Measurements from ENCODE around the gene CCNT2.

CCNT2 gene

GRCh38 chr2:134982603-134983002 lies 64.0 kb downstream of the CCNT2 start:
- TF ChIP-seq CSDC2 (CRISPR knock-in tag; IDR thresholded peaks at IDR 0.05) (no peak), ZC3H10 (CRISPR knock-in tag; IDR thresholded peaks at IDR 0.05) (no peak), ZNF8 (CRISPR knock-in tag; IDR thresholded peaks at IDR 0.05) (no peak), ISL1 (CRISPR knock-in tag; IDR thresholded peaks at IDR 0.05) (no peak), POU6F1 (CRISPR knock-in tag; IDR thresholded peaks at IDR 0.05; ENCODE audit: borderline replicate concordance, low read depth) (no peak), OSR1 (CRISPR knock-in tag; IDR thresholded peaks at IDR 0.05) (no peak), TCF4 (CRISPR knock-in tag; IDR thresholded peaks at IDR 0.05; ENCODE audit: borderline replicate concordance) (no peak), ESRRG (CRISPR knock-in tag; IDR thresholded peaks at IDR 0.05) (no peak), CSRNP3 (CRISPR knock-in tag; IDR thresholded peaks at IDR 0.05) (no peak), TSHZ2 (CRISPR knock-in tag; IDR thresholded peaks at IDR 0.05) (no peak), ZNF70 (CRISPR knock-in tag; IDR thresholded peaks at IDR 0.05) (no peak)
- no peak for ATAC-seq

- TF ChIP-seq ZNF70 (CRISPR knock-in tag; IDR thresholded peaks at IDR 0.05) (no peak), RARB (CRISPR knock-in tag; IDR thresholded peaks at IDR 0.05) (no peak), PATZ1 (CRISPR knock-in tag; IDR thresholded peaks at IDR 0.05; ENCODE audit: borderline replicate concordance) (no peak), CSRNP3 (CRISPR knock-in tag; IDR thresholded peaks at IDR 0.05) (no peak), ZC3H10 (CRISPR knock-in tag; IDR thresholded peaks at IDR 0.05) (no peak), ISL1 (CRISPR knock-in tag; IDR thresholded peaks at IDR 0.05) (no peak)
- no peak for ATAC-seq
Measured at GRCh38 chr2:134985061-134985460, 66.4 kb downstream of the CCNT2 start.

GRCh38 chr2:134988994-134989605 lies 70.5 kb downstream of the CCNT2 start:
- peak; percentile 90 for ATAC-seq
- no peak for TF ChIP-seq ZNF8 (CRISPR knock-in tag; IDR thresholded peaks at IDR 0.05)
- TF ChIP-seq PATZ1 (CRISPR knock-in tag; IDR thresholded peaks at IDR 0.05; ENCODE audit: borderline replicate concordance), result no peak
- no peak for TF ChIP-seq TSHZ2 (CRISPR knock-in tag; IDR thresholded peaks at IDR 0.05)
